AG04449 (cell line): Measurements from ENCODE around the gene LNX1.

Experiments
- CTCF ChIA-PET: fragments of 350-600 bp; formaldehyde crosslinking; extraction: SDS; loops from one replicate; lab custom pipeline; 2021; ENCODE audit warnings: antibody characterized with exemption; lab: Yijun Ruan, JAX
- POLR2A ChIA-PET: fragments of 400-600, 350-600 bp; formaldehyde crosslinking; extraction: SDS; loops from one replicate; lab custom pipeline; 2020; ENCODE audit warnings: antibody characterized with exemption, inconsistent platforms; lab: Yijun Ruan, JAX
- DNase-seq: peaks from one replicate; pipeline ENCODE4 v3.0.0-alpha.2; 2010; ENCODE audit warnings: low read depth, low spot score
- H3K4me3 ChIP-seq: 2 replicates; pipeline ENCODE4 v1.5.1; 2011; ENCODE audit warnings: low read depth, mild to moderate bottlenecking, control low read depth, low read length
- CTCF ChIP-seq: IDR thresholded peaks from one replicate; pipeline ENCODE4 v1.5.1; 2011; ENCODE audit warnings: mild to moderate bottlenecking, moderate library complexity, low read length, control low read depth, inconsistent platforms; ENCODE audit not compliant: insufficient read depth; ENCODE audit errors: missing control alignments

The LNX1 gene

GRCh38 chr4:53483250-53483649 is 108.0 kb downstream of the LNX1 start:
- TF ChIP-seq CTCF, result no peak
- no peak overlapping the region for H3K4me3 ChIP-seq
- ChIA-PET CTCF (interaction anchor here (1.3 kb wide), 1 partner anchor 8 kb away, joined by 3 read pairs; no protein-coding TSS in a partner anchor), POLR2A (no interaction called here)
- no peak for DNase-seq

- no peak overlapping the region for H3K4me3 ChIP-seq
- no peak for DNase-seq
- TF ChIP-seq CTCF, result no peak
- ChIA-PET CTCF (interaction anchor here (1.0 to 2.8 kb wide), 3 partner anchors 9 to 225 kb away, joined by 4 to 28 read pairs (median 5); no protein-coding TSS in a partner anchor), POLR2A (no interaction called here)
Observed at GRCh38 chr4:53481586-53481985, 109.7 kb downstream of the LNX1 start.

- CTCF ChIA-PET, result interaction anchor here (0.6 to 2.8 kb wide), 7 partner anchors 10 to 465 kb away, joined by 3 to 28 read pairs (median 5); no protein-coding TSS in a partner anchor
- POLR2A ChIA-PET, result no interaction called here
- DNase-seq, result no peak
- H3K4me3 ChIP-seq, result no peak overlapping the region
- no peak for TF ChIP-seq CTCF
Observed at GRCh38 chr4:53480909-53481308, 110.4 kb downstream of the LNX1 start.

GRCh38 chr4:53479736-53480525 is 111.4 kb downstream of the LNX1 start:
- TF ChIP-seq CTCF, result no peak
- POLR2A ChIA-PET, result no interaction called here
- no peak overlapping the region for H3K4me3 ChIP-seq
- peak; percentile 65 for DNase-seq
- CTCF ChIA-PET, result interaction anchor here (0.9 to 2.8 kb wide), 6 partner anchors 8 to 464 kb away, joined by 3 to 28 read pairs (median 4); no protein-coding TSS in a partner anchor

- CTCF ChIA-PET, result interaction anchor here (2.3 kb wide), 1 partner anchor 227 kb away, joined by 7 read pairs; no protein-coding TSS in a partner anchor
- POLR2A ChIA-PET, result no interaction called here
- peak; percentile 79 for DNase-seq
- TF ChIP-seq CTCF, result no peak
- H3K4me3 ChIP-seq, result no peak overlapping the region
Observed at GRCh38 chr4:53478671-53479456, 112.4 kb downstream of the LNX1 start.
